Keratinocyte (primary cell): ENCODE data around the gene DENND2A. TPM values are rescaled to one million over a fixed set of nuclear protein-coding genes. Genes with fewer than 3 reads are reported as not detected.

Source experiments
- DNase-seq: peaks from one replicate; pipeline ENCODE4 v3.0.0-alpha.2; 2011; ENCODE audit warnings: low read depth, missing footprints, low spot score
- FAIRE-seq: peaks from 2 replicates; lab custom pipeline; 2011; peaks lifted over from hg19 to GRCh38; lab: Jason Lieb, UNC
- H2AFZ ChIP-seq: 2 replicates; pipeline ENCODE4 v1.6.0; 2012; ENCODE audit warnings: low read length, control low read depth, inconsistent platforms; ENCODE audit not compliant: control insufficient read depth
- H3K27ac ChIP-seq: 2 replicates; pipeline ENCODE4 v1.5.1; 2011; ENCODE audit warnings: low read length; ENCODE audit not compliant: control insufficient read depth, insufficient read depth
- H3K27me3 ChIP-seq: 3 replicates; pipeline ENCODE4 v1.6.0; 2011; ENCODE audit warnings: low read length; ENCODE audit not compliant: control insufficient read depth, insufficient read depth; ENCODE audit errors: extremely low read depth
- H3K36me3 ChIP-seq, 2 experiments: 2 replicates in 1 of 2; 3 replicates in 1 of 2; pipeline ENCODE4 v1.5.1; 2011; ENCODE audit warnings: low read length in 2 of 2, mild to moderate bottlenecking in 1 of 2; ENCODE audit not compliant: control insufficient read depth in 2 of 2, insufficient read depth in 2 of 2; ENCODE audit errors: extremely low read depth in 1 of 2
- H3K4me1 ChIP-seq: 3 replicates; pipeline ENCODE4 v1.5.1; 2011; ENCODE audit warnings: low read length; ENCODE audit not compliant: control insufficient read depth, insufficient read depth; ENCODE audit errors: extremely low read depth
- H3K4me2 ChIP-seq: 3 replicates; pipeline ENCODE4 v1.6.0; 2011; ENCODE audit warnings: low read depth, low read length; ENCODE audit not compliant: control insufficient read depth, insufficient read depth; ENCODE audit errors: extremely low read depth
- H3K4me3 ChIP-seq, 3 experiments: fragments of 200-600 bp in 1 of 3; sonication (generic) in 1 of 3; 2 replicates in 2 of 3; 3 replicates in 1 of 3; pipeline ENCODE4 v1.5.1; 2011 to 2016; ENCODE audit warnings: low read length in 3 of 3, mild to moderate bottlenecking in 3 of 3, control low read depth in 2 of 3, inconsistent platforms in 1 of 3, low read depth in 1 of 3, mixed read lengths in 1 of 3, mixed run types in 1 of 3, moderate library complexity in 1 of 3; ENCODE audit not compliant: control insufficient read depth in 2 of 3, insufficient read depth in 2 of 3; ENCODE audit errors: extremely low read depth in 1 of 3
- H3K79me2 ChIP-seq: 2 replicates; pipeline ENCODE4 v1.6.0; 2012; ENCODE audit warnings: low read length; ENCODE audit not compliant: control insufficient read depth, insufficient read depth
- H3K9ac ChIP-seq: 3 replicates; pipeline ENCODE4 v1.6.0; 2011; ENCODE audit warnings: low read length; ENCODE audit not compliant: control insufficient read depth, insufficient read depth; ENCODE audit errors: extremely low read depth
- H3K9me1 ChIP-seq: 3 replicates; pipeline ENCODE4 v1.6.0; 2011; ENCODE audit warnings: low read length; ENCODE audit not compliant: control insufficient read depth, insufficient read depth; ENCODE audit errors: extremely low read depth
- H3K9me3 ChIP-seq: 2 replicates; pipeline ENCODE4 v1.5.1; 2012; ENCODE audit warnings: low read depth, low read length; ENCODE audit not compliant: control insufficient read depth
- H4K20me1 ChIP-seq: 3 replicates; pipeline ENCODE4 v1.6.0; 2011; ENCODE audit warnings: low read length; ENCODE audit not compliant: control insufficient read depth, insufficient read depth; ENCODE audit errors: extremely low read depth
- CTCF ChIP-seq, 3 experiments: IDR thresholded peaks in 1 of 3; conservative IDR thresholded peaks in 1 of 3; optimal IDR thresholded peaks in 1 of 3; 2 replicates in 2 of 3; 3 replicates in 1 of 3; pipeline versions ENCODE3 to v1.5.1; 2011; ENCODE audit warnings: low read length in 3 of 3, mild to moderate bottlenecking in 3 of 3, moderate library complexity in 2 of 3, control low read depth in 1 of 3, inconsistent platforms in 1 of 3; ENCODE audit not compliant: insufficient read depth in 2 of 3; ENCODE audit errors: extremely low read depth in 1 of 3
- EZH2 ChIP-seq: IDR thresholded peaks from one replicate; pipeline ENCODE4 v1.6.1; 2012; ENCODE audit warnings: inconsistent platforms, mild to moderate bottlenecking, low read length, moderate library complexity
- dilution Hi-C: fragments of 300-500 bp; cut with MboI; formaldehyde crosslinking; loops from one replicate; pipeline ENCODE4 v1.7.0; 2020; ENCODE audit warnings: low sequenced_read_pairs; ENCODE audit not compliant: extremely low pct_ligation_motif_present
- polyA plus RNA-seq, 5 experiments: library from polyadenylated mRNA; depleted of rRNA in 3 of 5; stranded (reverse) in 3 of 5; stranded (forward) in 1 of 5; unstranded in 1 of 5; fragments of >200 nt; gene quantifications; 1 replicate in 1 of 5; 2 replicates in 3 of 5; 3 replicates in 1 of 5; pipeline versions ENCODE4 v1.2.1 to v1.2.3, GENCODE V29; 2011 to 2012; ENCODE audit warnings: missing spikeins in 2 of 5, low read depth in 1 of 5, low replicate concordance in 1 of 5

The DENND2A gene
- polyA plus RNA-seq, 1 donor (not counting 4 experiments of a cell fraction or from before 2014, with no cell fraction given): 1.8 TPM

- dilution Hi-C loops: no loop called here
- peak overlapping the region; percentile 95 for H3K4me2 ChIP-seq
- H3K9me3 ChIP-seq: no peaks in the 10 kb centered on the region
- H3K9me1 ChIP-seq: no peaks in the 10 kb centered on the region
- H3K27me3 ChIP-seq: no peaks in the 10 kb centered on the region
- no peak for TF ChIP-seq EZH2
- no peak for TF ChIP-seq CTCF (optimal IDR thresholded peaks at IDR 0.05 in 1 of 3, IDR thresholded peaks at IDR 0.05 in 1 of 3, conservative IDR thresholded peaks at IDR 0.05 in 1 of 3; ENCODE audit: extremely low read depth in 1 of 3, insufficient read depth in 2 of 3, low read length in 3 of 3)
- peaks cover 40% of the 10 kb centered on the region for H3K79me2 ChIP-seq
- FAIRE-seq (no peak), DNase-seq (no peak)
- H2AFZ ChIP-seq: peak overlapping the region; percentile 70
- H3K36me3 ChIP-seq: no peaks in the 10 kb centered on the region
- no peak overlapping the region for H3K27ac ChIP-seq
- H3K4me3 ChIP-seq: peak overlapping the region; percentile 77 to 97 (median 97)
- peak overlapping the region; percentile 85 for H3K9ac ChIP-seq
- peaks cover 11% of the 10 kb centered on the region for H3K4me1 ChIP-seq
- no peaks in the 10 kb centered on the region for H4K20me1 ChIP-seq
Measured at GRCh38 chr7:140479739-140480084, 160.9 kb downstream of the DENND2A start.

GRCh38 chr7:140479062-140479738, 161.4 kb downstream of the DENND2A start, which contains the start of gene MKRN1:
MKRN1 (minus strand) TSS chr7:140479505; CDS start chr7:140479344, 161 bp downstream.
- TF ChIP-seq EZH2: no peak
- TF ChIP-seq CTCF (optimal IDR thresholded peaks at IDR 0.05 in 1 of 3, IDR thresholded peaks at IDR 0.05 in 1 of 3, conservative IDR thresholded peaks at IDR 0.05 in 1 of 3; ENCODE audit: extremely low read depth in 1 of 3, insufficient read depth in 2 of 3, low read length in 3 of 3): no peak
- peak within 1 kb of the TSS; percentile 70 for H2AFZ ChIP-seq
- no peaks in the 10 kb centered on the region for H3K9me3 ChIP-seq
- DNase-seq: peak; percentile 66
- no peaks in the 10 kb centered on the region for H4K20me1 ChIP-seq
- H3K9ac ChIP-seq: peak within 1 kb of the TSS; percentile 85
- H3K9me1 ChIP-seq: no peaks in the 10 kb centered on the region
- H3K4me3 ChIP-seq: peak within 1 kb of the TSS; percentile 77 to 97 (median 97)
- peak within 1 kb of the TSS; percentile 96 for H3K4me2 ChIP-seq
- no peaks in the 10 kb centered on the region for H3K36me3 ChIP-seq
- H3K4me1 ChIP-seq: peaks cover 11% of the 10 kb centered on the region
- H3K79me2 ChIP-seq: peaks cover 45% of the 10 kb centered on the region
- no peaks in the 10 kb centered on the region for H3K27me3 ChIP-seq
- peak within 1 kb of the TSS; percentile 72 for H3K27ac ChIP-seq
- dilution Hi-C loops: no loop called here
- FAIRE-seq: no peak
